Heart right ventricle (tissue), 16 donors: ENCODE data around the gene GPATCH1. TPM values are rescaled to one million over a fixed set of nuclear protein-coding genes. Genes with fewer than 3 reads are reported as not detected.

Experiments used
- ATAC-seq, 8 donors: fragments of 200-7000 bp; cut with Tn5 transposase; one replicate each; pipeline ENCODE4 v1.9.1; 2020; ENCODE audit warnings: mild to moderate bottlenecking in 8 of 8, moderate library complexity in 8 of 8, moderate number of reproducible peaks in 1 of 8
- DNase-seq, 2 donors: peaks; one replicate each; pipeline ENCODE4 v3.0.0-alpha.2; 2020
- H3K27ac ChIP-seq, 10 donors: fragments of 200-600 bp; sonication (generic) in 2 of 10; one replicate each; pipeline versions ENCODE4 v1.5.0 to v1.8.0; 2020 to 2022; ENCODE audit warnings: mild to moderate bottlenecking in 3 of 10
- H3K27me3 ChIP-seq, 7 donors: fragments of 200-600 bp; one replicate each; pipeline ENCODE4 v1.8.0; 2021 to 2022; ENCODE audit warnings: mild to moderate bottlenecking in 2 of 7
- H3K36me3 ChIP-seq, 9 donors: fragments of 200-600 bp; sonication (generic) in 1 of 9; one replicate each; pipeline versions ENCODE4 v1.5.0 to v1.8.0; 2020 to 2022; ENCODE audit warnings: mild to moderate bottlenecking in 2 of 9
- H3K4me1 ChIP-seq, 9 donors: fragments of 200-600 bp; sonication (generic) in 1 of 9; one replicate each; pipeline versions ENCODE4 v1.5.0 to v1.8.0; 2020 to 2022; ENCODE audit warnings: mild to moderate bottlenecking in 4 of 9
- H3K4me3 ChIP-seq, 10 donors: fragments of 200-600 bp; sonication (generic) in 2 of 10; one replicate each; pipeline versions ENCODE4 v1.5.0 to v1.8.0; 2020 to 2022; ENCODE audit warnings: mild to moderate bottlenecking in 7 of 10, moderate library complexity in 2 of 10
- H3K9me3 ChIP-seq, 11 donors: fragments of 200-600 bp in 10 of 11; sonication (generic) in 2 of 11; one replicate each; pipeline versions ENCODE4 v1.5.0 to v1.8.0; 2013 to 2022; ENCODE audit warnings: mild to moderate bottlenecking in 2 of 11, control low read depth in 1 of 11, moderate library complexity in 1 of 11
- WGBS, 2 donors: extraction: QIAGEN DNeasy Blood & Tissue Kit; methylation state at CpG; one replicate each; pipeline ENCODE4 v1.1.7; 2013; ENCODE audit warnings: inconsistent platforms in 1 of 2; 5-methylcytosine and 5-hydroxymethylcytosine counted together
- intact Hi-C, 10 donors: fragments of 100-400 bp; cut with DNase I; formaldehyde crosslinking; loops; one replicate each; pipeline versions ENCODE4 v1.11.1 to v1.14.2; 2022
- polyA plus RNA-seq, 2 donors: library from polyadenylated mRNA; stranded (reverse); fragments of 200-250 nt; gene quantifications; one replicate each; pipeline ENCODE4 v1.2.3, GENCODE V29; 2013
- total RNA-seq, 10 donors: library from RNA; stranded (reverse); fragmentation: NEBNext Ultra II Directional in 3 of 10; extraction: Animal tissue kit (Norgen Biotek cat#: 25700) in 3 of 10; gene quantifications; one replicate each; pipeline versions ENCODE4 v1.2.1 to v1.2.4, GENCODE V29; 2021 to 2023
- TF ChIP-seq, protein P1 (sequence below), 9 donors: fragments of 200-600 bp; sonication (generic) in 2 of 9; IDR thresholded peaks; one replicate each; pipeline versions ENCODE4 v1.5.0 to v1.8.0; 2021 to 2022; ENCODE audit warnings: antibody characterized with exemption in 9 of 9, mild to moderate bottlenecking in 5 of 9, moderate library complexity in 1 of 9
- donor health status: Arrhythmogenic right ventricular cardiomyopathy.
- donor health status: ischemic (EF 13 %, LVEDD 7.1; RV severe dilation, severe dysfunction).
- donor health status: healthy with polysubstance abuse.
- donor health status: DM: no; HTN: yes; CAD: no.
- donor health status: DM: no; HTN: no; CAD: no.
- donor health status: ischemic (EF 25% LVEDD 6.9; RV normal size, moderate dysfunction).
- donor health status: ischemic (EF 25% LVEDD 5.7; RV mildly dilated, moderate dysfunction).
- donor health status: healthy.
- donor health status: DM: yes; HTN: yes; CAD: no.
- donor health status: Ischemic cardiomyopathy.
- donor health status: ischemic (EF 35%, LVEDD 5.7; RV mildly dilated, moderate dysfunction).
- donor health status: nonischemic (EF 11% LVEDD 7.7; RV severe dilation, severe dysfunction).
- donor health status: DM: yes; HTN: yes; CAD: no.
- donor health status: PGD.
- donor health status: ischemic (EF 29% LVEDD 5.4; RV normal size, mild dysfunction).
- donor health status: nonischemic (EF 23%, LVEDD 6.1; RV moderate dilation, normal function).

Gene GPATCH1
- total and polyA plus RNA-seq, 12 donors: 3.1 to 7.4 (median 5.1) TPM

DNA sequence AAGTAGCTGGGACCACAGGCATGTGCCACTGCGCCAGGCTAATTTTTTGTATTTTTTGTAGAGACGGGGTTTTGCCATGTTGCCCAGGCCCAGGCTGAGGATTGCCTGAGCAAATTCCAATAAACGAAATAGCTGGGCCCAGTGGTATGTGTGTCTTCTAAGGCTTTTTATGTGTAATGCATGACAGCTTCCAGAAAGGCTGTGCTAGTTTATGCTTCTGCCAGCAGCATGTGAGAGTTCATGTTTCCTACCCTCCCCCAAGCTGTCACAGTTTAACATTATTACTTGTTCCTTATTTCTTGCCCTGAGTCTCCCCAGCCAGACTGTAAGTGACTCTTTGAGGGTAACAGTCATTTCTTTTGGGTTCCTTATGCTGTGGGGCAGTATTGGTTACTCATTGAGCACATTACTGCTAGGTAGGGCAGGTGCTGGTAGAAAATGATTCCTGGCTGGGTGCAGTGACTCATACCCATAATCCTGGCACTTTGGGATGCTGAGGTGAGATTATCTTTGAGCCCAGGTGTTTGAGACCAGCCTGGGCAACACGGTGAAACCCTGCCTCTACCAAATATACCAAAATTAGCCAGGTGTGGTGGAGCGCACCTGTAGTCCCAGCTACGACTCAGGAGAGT is 13.6 kb downstream of the GPATCH1 start:
- H3K4me3 ChIP-seq: no peak overlapping the region
- intact Hi-C loops: no loop called here
- H3K9me3 ChIP-seq: no peaks in the 10 kb centered on the region
- DNase-seq (no peak), ATAC-seq (no peak)
- 94 to 99% methylated on average over 6 of the region's 6 CpGs for WGBS, 2 donors
- no peaks in the 10 kb centered on the region for H3K27me3 ChIP-seq
- H3K4me1 ChIP-seq: no peaks in the 10 kb centered on the region
- peaks cover 0 to 100% (median 62%) of the 10 kb centered on the region in 9 donors for H3K36me3 ChIP-seq
- no peak overlapping the region for H3K27ac ChIP-seq
- TF ChIP-seq, protein P1, sequence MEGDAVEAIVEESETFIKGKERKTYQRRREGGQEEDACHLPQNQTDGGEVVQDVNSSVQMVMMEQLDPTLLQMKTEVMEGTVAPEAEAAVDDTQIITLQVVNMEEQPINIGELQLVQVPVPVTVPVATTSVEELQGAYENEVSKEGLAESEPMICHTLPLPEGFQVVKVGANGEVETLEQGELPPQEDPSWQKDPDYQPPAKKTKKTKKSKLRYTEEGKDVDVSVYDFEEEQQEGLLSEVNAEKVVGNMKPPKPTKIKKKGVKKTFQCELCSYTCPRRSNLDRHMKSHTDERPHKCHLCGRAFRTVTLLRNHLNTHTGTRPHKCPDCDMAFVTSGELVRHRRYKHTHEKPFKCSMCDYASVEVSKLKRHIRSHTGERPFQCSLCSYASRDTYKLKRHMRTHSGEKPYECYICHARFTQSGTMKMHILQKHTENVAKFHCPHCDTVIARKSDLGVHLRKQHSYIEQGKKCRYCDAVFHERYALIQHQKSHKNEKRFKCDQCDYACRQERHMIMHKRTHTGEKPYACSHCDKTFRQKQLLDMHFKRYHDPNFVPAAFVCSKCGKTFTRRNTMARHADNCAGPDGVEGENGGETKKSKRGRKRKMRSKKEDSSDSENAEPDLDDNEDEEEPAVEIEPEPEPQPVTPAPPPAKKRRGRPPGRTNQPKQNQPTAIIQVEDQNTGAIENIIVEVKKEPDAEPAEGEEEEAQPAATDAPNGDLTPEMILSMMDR (IDR thresholded peaks at IDR 0.05): no peak

DNA sequence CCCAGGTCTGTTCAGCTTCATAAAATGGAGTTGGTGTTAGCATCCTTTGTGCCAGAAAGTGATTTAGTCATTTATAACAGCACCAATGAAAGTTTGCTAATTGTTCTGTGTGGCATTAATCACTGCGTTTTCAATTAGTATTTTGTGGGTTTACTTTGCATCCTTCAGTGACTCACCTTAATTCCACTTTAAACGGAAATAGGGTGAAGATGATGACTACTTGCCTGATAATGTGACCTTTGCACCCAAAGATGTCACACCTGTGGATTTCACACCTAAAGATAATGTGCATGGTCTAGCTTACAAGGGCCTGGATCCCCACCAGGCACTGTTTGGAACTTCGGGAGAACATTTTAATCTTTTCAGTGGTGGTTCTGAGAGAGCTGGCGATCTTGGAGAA is 15.0 kb downstream of the GPATCH1 start:
- Histone ChIP-seq H3K4me3 (no peak overlapping the region), H3K27ac (no peak overlapping the region), H3K9me3 (no peaks in the 10 kb centered on the region), H3K27me3 (no peaks in the 10 kb centered on the region), H3K36me3 (peaks cover 0 to 100% (median 56%) of the 10 kb centered on the region in 9 donors), H3K4me1 (no peaks in the 10 kb centered on the region)
- no peak for DNase-seq
- ATAC-seq: no peak
- intact Hi-C loops: no loop called here
- TF ChIP-seq, protein P1 (IDR thresholded peaks at IDR 0.05): no peak
- 90 to 94% methylated on average over 4 of the region's 4 CpGs for WGBS, 2 donors

GRCh38 chr19:33098055-33098534 is 17.1 kb downstream of the GPATCH1 start:
- ATAC-seq (no peak), DNase-seq (no peak)
- no peak overlapping the region for H3K4me3 ChIP-seq
- TF ChIP-seq, protein P1 (IDR thresholded peaks at IDR 0.05): no peak
- 71 to 72% methylated on average over 4 of the region's 4 CpGs for WGBS, 2 donors
- intact Hi-C loops: no loop called here
- no peaks in the 10 kb centered on the region for H3K4me1 ChIP-seq
- H3K36me3 ChIP-seq: peaks cover 0 to 100% (median 67%) of the 10 kb centered on the region in 9 donors
- H3K9me3 ChIP-seq: no peaks in the 10 kb centered on the region
- H3K27me3 ChIP-seq: no peaks in the 10 kb centered on the region
- H3K27ac ChIP-seq: no peak overlapping the region

DNA sequence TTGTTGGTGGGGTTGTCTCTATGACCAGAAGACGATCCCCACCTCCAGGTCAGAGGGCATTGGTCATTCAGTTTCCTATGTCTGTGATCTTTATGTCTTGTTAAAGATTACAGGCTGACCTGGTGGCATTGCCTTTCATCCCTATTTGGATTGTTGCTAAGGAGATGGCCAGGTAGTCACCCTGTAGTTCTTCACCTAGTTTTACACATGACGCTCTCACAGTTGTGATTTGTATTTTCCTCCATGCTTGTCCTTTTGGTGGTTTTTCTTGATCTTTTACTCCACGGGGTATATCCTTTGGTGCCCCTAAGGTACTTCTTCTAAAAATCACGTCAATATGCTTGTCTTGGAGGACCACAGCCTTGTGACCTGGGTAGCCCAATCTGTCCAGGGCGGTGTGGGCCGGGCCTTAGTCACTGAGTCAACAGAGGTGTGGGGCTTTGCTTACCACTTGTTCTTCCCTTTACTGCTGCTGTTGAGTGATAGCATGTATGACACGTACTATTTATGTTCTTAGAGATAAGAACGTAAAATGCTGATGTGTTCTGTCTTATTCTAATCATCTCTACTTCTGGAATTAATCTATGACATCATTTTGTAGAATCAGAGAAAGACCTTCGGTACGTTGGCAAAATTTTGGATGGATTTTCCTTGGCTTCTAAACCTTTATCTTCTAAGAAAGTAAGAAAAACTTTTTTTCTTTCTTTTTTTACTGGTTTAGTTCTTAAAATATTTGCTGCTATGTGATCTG is 20.1 kb downstream of the GPATCH1 start:
- H3K36me3 ChIP-seq: peaks cover 0 to 100% (median 50%) of the 10 kb centered on the region in 9 donors
- intact Hi-C loops: no loop called here
- ATAC-seq (no peak), DNase-seq (no peak)
- no peak overlapping the region for H3K27ac ChIP-seq
- H3K4me3 ChIP-seq: no peak overlapping the region
- no peaks in the 10 kb centered on the region for H3K9me3 ChIP-seq
- TF ChIP-seq, protein P1 (IDR thresholded peaks at IDR 0.05): no peak
- 81 to 83% methylated on average over 10 of the region's 10 CpGs for WGBS, 2 donors
- H3K4me1 ChIP-seq: no peaks in the 10 kb centered on the region
- no peaks in the 10 kb centered on the region for H3K27me3 ChIP-seq
